ENCODE results near the gene IRF9.

Gene IRF9

GRCh38 chr14:24150993-24151392 lies 10.1 kb upstream of the IRF9 start:
- Histone ChIP-seq H3K4me3 (ENCODE audit: low read depth in 1 of 2, low read length in 2 of 2) (no peak overlapping the region), H3K4me1 (ENCODE audit: control insufficient read depth in 1 of 2, insufficient read depth in 2 of 2, low read length in 2 of 2) (peaks cover 8 to 20% of the 10 kb centered on the region in 2 donors), H3K9me3 (ENCODE audit: control insufficient read depth in 1 of 2, low read length in 2 of 2) (no peaks in the 10 kb centered on the region), H3K27ac (ENCODE audit: low read length) (no peak overlapping the region), H3K36me3 (ENCODE audit: control insufficient read depth in 1 of 2, insufficient read depth in 2 of 2, low read length in 2 of 2) (peaks cover 44 to 59% of the 10 kb centered on the region in 2 donors), H3K27me3 (ENCODE audit: low read depth, low read length) (no peaks in the 10 kb centered on the region)

GRCh38 chr14:24151404-24152080 lies 9.5 kb upstream of the IRF9 start:
- Histone ChIP-seq H3K36me3 (ENCODE audit: control insufficient read depth in 1 of 2, insufficient read depth in 2 of 2, low read length in 2 of 2) (peaks cover 45 to 65% of the 10 kb centered on the region in 2 donors), H3K4me1 (ENCODE audit: control insufficient read depth in 1 of 2, insufficient read depth in 2 of 2, low read length in 2 of 2) (peaks cover 8 to 18% of the 10 kb centered on the region in 2 donors), H3K9me3 (ENCODE audit: control insufficient read depth in 1 of 2, low read length in 2 of 2) (no peaks in the 10 kb centered on the region), H3K27ac (ENCODE audit: low read length) (no peak overlapping the region), H3K4me3 (ENCODE audit: low read depth in 1 of 2, low read length in 2 of 2) (no peak overlapping the region), H3K27me3 (ENCODE audit: low read depth, low read length) (no peaks in the 10 kb centered on the region)

- H3K27ac ChIP-seq (ENCODE audit: low read length) = no peak overlapping the region
Observed at GRCh38 chr14:24155100-24155499, 6.0 kb upstream of the IRF9 start.

GRCh38 chr14:24156840-24157239 lies 4.2 kb upstream of the IRF9 start:
- Histone ChIP-seq H3K4me3 (ENCODE audit: low read depth in 1 of 2, low read length in 2 of 2) (no peak overlapping the region), H3K27me3 (ENCODE audit: low read depth, low read length) (no peaks in the 10 kb centered on the region), H3K9me3 (ENCODE audit: control insufficient read depth in 1 of 2, low read length in 2 of 2) (no peaks in the 10 kb centered on the region), H3K4me1 (ENCODE audit: control insufficient read depth in 1 of 2, insufficient read depth in 2 of 2, low read length in 2 of 2) (peaks cover 8% of the 10 kb centered on the region in 2 donors), H3K27ac (ENCODE audit: low read length) (no peak overlapping the region), H3K36me3 (ENCODE audit: control insufficient read depth in 1 of 2, insufficient read depth in 2 of 2, low read length in 2 of 2) (peaks cover 52 to 66% of the 10 kb centered on the region in 2 donors)

More at GRCh38 chr14:24155100-24155499, 6.0 kb upstream of the IRF9 start:
- Histone ChIP-seq H3K36me3 (ENCODE audit: control insufficient read depth in 1 of 2, insufficient read depth in 2 of 2, low read length in 2 of 2) (peaks cover 61 to 78% of the 10 kb centered on the region in 2 donors), H3K4me1 (ENCODE audit: control insufficient read depth in 1 of 2, insufficient read depth in 2 of 2, low read length in 2 of 2) (no peaks in the 10 kb centered on the region), H3K4me3 (ENCODE audit: low read depth in 1 of 2, low read length in 2 of 2) (no peak overlapping the region), H3K9me3 (ENCODE audit: control insufficient read depth in 1 of 2, low read length in 2 of 2) (no peaks in the 10 kb centered on the region), H3K27me3 (ENCODE audit: low read depth, low read length) (no peaks in the 10 kb centered on the region)

GRCh38 chr14:24157331-24157730 lies 3.7 kb upstream of the IRF9 start:
- H3K36me3 ChIP-seq (ENCODE audit: control insufficient read depth in 1 of 2, insufficient read depth in 2 of 2, low read length in 2 of 2) = peaks cover 49 to 62% of the 10 kb centered on the region in 2 donors
- no peak overlapping the region for H3K27ac ChIP-seq (ENCODE audit: low read length)
- H3K4me3 ChIP-seq (ENCODE audit: low read depth in 1 of 2, low read length in 2 of 2) = no peak overlapping the region
- H3K4me1 ChIP-seq (ENCODE audit: control insufficient read depth in 1 of 2, insufficient read depth in 2 of 2, low read length in 2 of 2) = peaks cover 13% of the 10 kb centered on the region in 2 donors
- no peaks in the 10 kb centered on the region for H3K9me3 ChIP-seq (ENCODE audit: control insufficient read depth in 1 of 2, low read length in 2 of 2)
- no peaks in the 10 kb centered on the region for H3K27me3 ChIP-seq (ENCODE audit: low read depth, low read length)

GRCh38 chr14:24159777-24160498 lies 1.1 kb upstream of the IRF9 start:
- no peak overlapping the region for H3K4me3 ChIP-seq (ENCODE audit: low read depth in 1 of 2, low read length in 2 of 2)
- peak overlapping the region; percentile 99 for H3K27ac ChIP-seq (ENCODE audit: low read length)
- no peaks in the 10 kb centered on the region for H3K9me3 ChIP-seq (ENCODE audit: control insufficient read depth in 1 of 2, low read length in 2 of 2)
- no peaks in the 10 kb centered on the region for H3K27me3 ChIP-seq (ENCODE audit: low read depth, low read length)
- H3K36me3 ChIP-seq (ENCODE audit: control insufficient read depth in 1 of 2, insufficient read depth in 2 of 2, low read length in 2 of 2) = peaks cover 63 to 69% of the 10 kb centered on the region in 2 donors
- H3K4me1 ChIP-seq (ENCODE audit: control insufficient read depth in 1 of 2, insufficient read depth in 2 of 2, low read length in 2 of 2) = peaks cover 22 to 24% of the 10 kb centered on the region in 2 donors

- no peaks in the 10 kb centered on the region for H3K9me3 ChIP-seq (ENCODE audit: control insufficient read depth in 1 of 2, low read length in 2 of 2)
- H3K27ac ChIP-seq (ENCODE audit: low read length) = peak overlapping the region; percentile 99
- H3K4me3 ChIP-seq (ENCODE audit: low read depth in 1 of 2, low read length in 2 of 2) = no peak overlapping the region
- H3K36me3 ChIP-seq (ENCODE audit: control insufficient read depth in 1 of 2, insufficient read depth in 2 of 2, low read length in 2 of 2) = peaks cover 63 to 69% of the 10 kb centered on the region in 2 donors
- H3K4me1 ChIP-seq (ENCODE audit: control insufficient read depth in 1 of 2, insufficient read depth in 2 of 2, low read length in 2 of 2) = peaks cover 22 to 24% of the 10 kb centered on the region in 2 donors
- no peaks in the 10 kb centered on the region for H3K27me3 ChIP-seq (ENCODE audit: low read depth, low read length)
Observed at GRCh38 chr14:24160499-24160849, 591 bp upstream of the IRF9 start.

- no peaks in the 10 kb centered on the region for H3K9me3 ChIP-seq (ENCODE audit: control insufficient read depth in 1 of 2, low read length in 2 of 2)
- H3K4me1 ChIP-seq (ENCODE audit: control insufficient read depth in 1 of 2, insufficient read depth in 2 of 2, low read length in 2 of 2) = peaks cover 22 to 24% of the 10 kb centered on the region in 2 donors
- H3K4me3 ChIP-seq (ENCODE audit: low read depth in 1 of 2, low read length in 2 of 2) = peak overlapping the region; percentile 82 to 99
- H3K27ac ChIP-seq (ENCODE audit: low read length) = peak overlapping the region; percentile 99
- peaks cover 67 to 70% of the 10 kb centered on the region in 2 donors for H3K36me3 ChIP-seq (ENCODE audit: control insufficient read depth in 1 of 2, insufficient read depth in 2 of 2, low read length in 2 of 2)
- H3K27me3 ChIP-seq (ENCODE audit: low read depth, low read length) = no peaks in the 10 kb centered on the region
Observed at GRCh38 chr14:24162093-24162492, 1.0 kb downstream of the IRF9 start.

GRCh38 chr14:24164518-24164991 lies 3.5 kb downstream of the IRF9 start:
- Histone ChIP-seq H3K4me3 (ENCODE audit: low read depth in 1 of 2, low read length in 2 of 2) (no peak overlapping the region), H3K27me3 (ENCODE audit: low read depth, low read length) (no peaks in the 10 kb centered on the region), H3K36me3 (ENCODE audit: control insufficient read depth in 1 of 2, insufficient read depth in 2 of 2, low read length in 2 of 2) (peaks cover 57% of the 10 kb centered on the region in 2 donors), H3K27ac (ENCODE audit: low read length) (no peak overlapping the region), H3K4me1 (ENCODE audit: control insufficient read depth in 1 of 2, insufficient read depth in 2 of 2, low read length in 2 of 2) (peaks cover 22 to 24% of the 10 kb centered on the region in 2 donors), H3K9me3 (ENCODE audit: control insufficient read depth in 1 of 2, low read length in 2 of 2) (no peaks in the 10 kb centered on the region)

- Histone ChIP-seq H3K4me3 (ENCODE audit: low read depth in 1 of 2, low read length in 2 of 2) (no peak overlapping the region), H3K9me3 (ENCODE audit: control insufficient read depth in 1 of 2, low read length in 2 of 2) (no peaks in the 10 kb centered on the region), H3K27me3 (ENCODE audit: low read depth, low read length) (no peaks in the 10 kb centered on the region), H3K36me3 (ENCODE audit: control insufficient read depth in 1 of 2, insufficient read depth in 2 of 2, low read length in 2 of 2) (peaks cover 46 to 47% of the 10 kb centered on the region in 2 donors), H3K4me1 (ENCODE audit: control insufficient read depth in 1 of 2, insufficient read depth in 2 of 2, low read length in 2 of 2) (peaks cover 17 to 19% of the 10 kb centered on the region in 2 donors), H3K27ac (ENCODE audit: low read length) (no peak overlapping the region)
Observed at GRCh38 chr14:24165785-24166184, 4.7 kb downstream of the IRF9 start.

GRCh38 chr14:24167469-24168114 lies 6.5 kb downstream of the IRF9 start:
- Histone ChIP-seq H3K9me3 (ENCODE audit: control insufficient read depth in 1 of 2, low read length in 2 of 2) (no peaks in the 10 kb centered on the region), H3K36me3 (ENCODE audit: control insufficient read depth in 1 of 2, insufficient read depth in 2 of 2, low read length in 2 of 2) (peaks cover 45 to 47% of the 10 kb centered on the region in 2 donors), H3K4me1 (ENCODE audit: control insufficient read depth in 1 of 2, insufficient read depth in 2 of 2, low read length in 2 of 2) (peaks cover 8 to 16% of the 10 kb centered on the region in 2 donors), H3K4me3 (ENCODE audit: low read depth in 1 of 2, low read length in 2 of 2) (no peak overlapping the region), H3K27me3 (ENCODE audit: low read depth, low read length) (no peaks in the 10 kb centered on the region), H3K27ac (ENCODE audit: low read length) (no peak overlapping the region)
